Cardiac septum (tissue), 1 donor: ENCODE data around the gene BACH2. TPM values are rescaled to one million over a fixed set of nuclear protein-coding genes. Genes with fewer than 3 reads are reported as not detected.
"Not testable (repeated sequence)": the region's sequence is repeated elsewhere in the genome, so short reads cannot be mapped to it uniquely, and the experiment has no call there.

Experiments used
- DNase-seq: peaks from one replicate; pipeline ENCODE4 v3.0.0-alpha.2; 2020; ENCODE audit warnings: low spot score
- intact Hi-C: fragments of 100-400 bp; cut with DNase I; formaldehyde crosslinking; loops from one replicate; pipeline ENCODE4 v1.14.0; 2022
- total RNA-seq: library from RNA; stranded (reverse); fragmentation: NEBNext Ultra II Directional; extraction: Animal tissue kit (Norgen Biotek cat#: 25700); gene quantifications from one replicate; pipeline ENCODE4 v1.2.1, GENCODE V29; 2021
- donor health status: DM: no; HTN: no; CAD: no.

The BACH2 gene
- total RNA-seq, 1 donor from 2014 or later: 8.4 TPM

GRCh38 chr6:90175627-90176538, 120.8 kb downstream of the BACH2 start:
- intact Hi-C loops: loop anchor here (5.0 kb wide), 1 partner anchor 121 kb away; the partner anchor contains the start of gene BACH2
- no peak for DNase-seq

GRCh38 chr6:90173262-90173925, 123.2 kb downstream of the BACH2 start:
- no peak for DNase-seq
- intact Hi-C loops: no loop called here

DNA sequence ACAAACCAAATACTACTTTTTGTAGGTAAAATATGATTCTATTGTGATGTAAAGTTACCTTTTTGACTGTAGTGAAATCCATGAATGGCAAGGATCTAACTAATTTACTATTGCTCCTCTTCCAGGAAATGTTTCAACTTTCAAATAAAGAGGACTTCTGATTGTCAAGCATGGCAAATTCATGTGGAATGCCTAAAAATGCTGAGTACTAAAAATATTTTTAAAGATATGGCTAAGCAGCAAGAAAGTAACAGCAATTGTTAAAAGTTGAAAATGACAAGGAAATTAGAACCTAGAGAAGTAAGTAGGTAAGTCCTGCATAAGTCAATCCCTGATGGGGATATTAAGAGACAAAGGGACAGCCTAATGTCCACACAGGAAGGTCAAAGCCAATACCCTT, 126.0 kb downstream of the BACH2 start:
- DNase-seq: no peak
- intact Hi-C loops: no loop called here

- DNase-seq: no peak
- intact Hi-C loops: no loop called here
Measured at GRCh38 chr6:90169374-90169773, 127.3 kb downstream of the BACH2 start.

DNA sequence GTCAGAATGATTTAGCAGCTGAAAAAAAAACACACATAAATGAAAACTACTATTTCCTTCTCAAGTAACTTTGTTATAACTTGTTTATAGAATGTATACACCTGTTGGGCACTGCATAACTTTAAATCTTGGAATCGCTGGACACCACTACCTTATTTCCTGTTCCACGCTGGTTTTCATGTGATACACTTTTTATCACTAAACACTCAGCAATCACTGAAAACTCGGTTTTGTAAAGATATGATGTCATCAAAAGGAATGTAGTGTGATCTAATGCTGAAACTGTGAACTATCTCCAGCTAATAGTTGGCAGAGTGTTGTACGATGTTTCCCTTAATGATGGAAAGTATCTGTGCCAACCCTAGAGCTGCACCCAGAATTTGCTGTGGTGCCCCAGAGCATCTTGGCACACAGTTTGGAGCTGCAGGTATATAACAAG, 127.9 kb downstream of the BACH2 start:
- DNase-seq: no peak
- intact Hi-C loops: no loop called here

DNA sequence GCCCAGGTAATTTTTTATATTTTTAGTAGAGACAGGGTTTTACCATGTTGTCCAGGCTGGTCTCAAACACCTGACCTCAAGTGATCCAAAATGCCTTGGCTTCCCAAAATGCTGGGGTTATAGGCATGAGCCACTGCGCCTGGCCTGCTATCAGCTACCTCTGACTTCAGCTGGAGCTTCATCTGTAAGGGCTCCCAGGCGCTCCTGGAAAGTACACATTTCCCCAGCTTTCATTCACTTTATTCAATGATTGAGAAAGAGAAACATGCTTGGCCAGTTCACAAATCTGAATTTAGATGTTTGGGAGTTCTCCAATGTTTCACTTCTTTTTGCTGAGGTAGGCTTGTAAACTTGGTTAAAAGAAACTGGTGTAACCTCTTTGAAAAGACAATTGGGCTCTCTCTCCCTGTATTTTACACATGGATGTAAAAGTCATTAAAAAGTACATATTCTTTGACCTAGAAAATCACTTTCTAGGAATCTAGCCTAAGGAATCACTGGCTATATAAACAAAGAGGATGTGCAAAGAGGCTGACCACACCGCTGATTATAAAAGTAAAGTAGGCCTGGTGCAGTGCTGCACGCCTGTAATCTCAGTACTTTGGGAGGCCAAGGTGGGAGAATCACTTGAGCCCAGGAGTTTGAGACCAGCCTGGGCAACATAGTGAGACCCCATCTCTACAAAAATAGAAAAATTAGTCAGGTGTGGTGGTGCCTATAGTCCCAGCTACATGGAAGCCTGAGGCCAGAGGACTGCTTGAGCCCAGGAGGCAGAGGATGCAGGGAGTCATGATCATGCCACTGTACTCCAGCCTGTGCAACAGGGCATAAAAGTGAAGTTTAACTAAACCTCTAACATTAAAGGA, 128.9 kb downstream of the BACH2 start:
- intact Hi-C loops: no loop called here
- no peak for DNase-seq

- not testable (repeated sequence) for DNase-seq
Measured at GRCh38 chr6:90166155-90166924, 130.3 kb downstream of the BACH2 start.

GRCh38 chr6:90162648-90163387, 133.8 kb downstream of the BACH2 start:
- intact Hi-C loops: no loop called here
- DNase-seq: no peak

More at GRCh38 chr6:90166155-90166924, 130.3 kb downstream of the BACH2 start:
- intact Hi-C loops: not testable (repeated sequence)

DNA sequence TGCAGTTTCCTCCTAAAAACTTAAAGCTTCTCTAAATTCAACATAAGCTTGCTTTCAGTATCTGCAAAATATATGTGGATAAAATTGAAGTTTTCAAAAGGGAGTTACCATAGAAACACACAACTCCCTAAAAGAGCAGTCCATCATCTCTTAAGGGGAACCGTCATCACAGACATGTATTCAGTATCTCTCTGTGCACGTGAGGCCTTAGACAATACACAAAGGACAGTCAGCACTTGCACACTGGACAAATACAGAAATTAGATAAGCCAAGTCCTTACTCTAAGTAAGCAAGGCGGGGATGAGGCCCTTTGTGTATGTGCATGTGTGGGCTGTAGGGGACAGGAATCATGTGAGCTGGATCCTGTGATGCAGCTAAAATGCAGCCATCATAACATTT, 136.6 kb downstream of the BACH2 start:
- intact Hi-C loops: no loop called here
- DNase-seq: no peak

- intact Hi-C loops: no loop called here
- DNase-seq: no peak
Measured at GRCh38 chr6:90159452-90159851, 137.2 kb downstream of the BACH2 start.

DNA sequence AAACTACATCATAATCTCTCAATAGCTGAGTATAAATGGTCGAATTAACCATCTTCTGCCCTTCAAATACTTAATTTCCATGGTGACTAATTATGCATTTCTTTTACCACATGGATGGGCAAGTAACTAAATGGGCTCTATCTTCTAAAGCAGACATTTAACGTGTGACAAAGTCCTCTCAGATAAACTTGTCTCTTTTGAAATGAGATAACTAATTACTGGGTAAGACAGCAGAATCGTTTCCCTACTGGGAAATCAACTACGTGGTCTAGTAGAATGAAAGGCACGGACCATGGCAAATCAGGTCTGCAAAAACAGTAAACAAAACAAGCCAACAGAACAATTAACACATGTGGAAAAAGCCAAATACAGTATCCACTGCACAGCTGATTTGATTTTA, 137.7 kb downstream of the BACH2 start:
- no peak for DNase-seq
- intact Hi-C loops: no loop called here

DNA sequence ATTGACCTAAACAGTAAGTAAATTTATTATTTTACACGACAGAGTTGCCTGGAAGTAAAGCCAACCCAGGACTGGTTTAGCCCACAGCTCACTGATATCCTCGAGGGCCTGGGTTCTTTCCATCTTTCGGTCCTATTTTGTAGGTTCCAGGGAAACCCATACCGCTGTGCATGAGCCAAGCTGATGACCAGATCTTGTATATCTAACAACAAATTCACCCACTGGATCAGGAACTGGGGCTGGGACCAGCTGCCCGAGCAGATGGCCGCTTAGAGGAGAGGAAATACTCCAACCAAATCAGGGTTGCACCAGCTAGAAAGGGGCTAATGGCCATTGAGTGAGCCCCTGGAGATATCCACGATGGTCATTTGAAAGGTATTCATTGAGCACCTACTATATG, 139.2 kb downstream of the BACH2 start:
- DNase-seq: no peak
- intact Hi-C loops: no loop called here

DNA sequence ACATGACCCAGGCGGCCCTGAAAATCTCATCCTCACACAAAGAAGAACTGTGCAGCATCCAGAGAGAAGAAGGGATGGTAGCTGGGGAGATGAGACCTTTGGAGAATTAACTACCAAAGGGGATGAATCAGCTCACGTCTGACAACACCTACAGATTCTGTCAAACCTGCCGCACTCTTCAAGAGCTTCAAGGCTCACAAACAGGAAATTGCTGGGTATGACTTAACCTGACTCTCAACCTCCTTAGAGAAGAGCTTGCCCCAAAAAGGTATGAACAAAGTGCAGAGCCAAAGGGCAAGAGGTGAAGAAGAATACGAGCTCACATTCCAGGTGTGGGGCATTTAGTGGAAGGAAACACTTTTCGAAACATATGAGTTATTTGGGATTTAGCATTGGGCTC, 139.8 kb downstream of the BACH2 start:
- intact Hi-C loops: no loop called here
- no peak for DNase-seq

- DNase-seq: no peak
- intact Hi-C loops: no loop called here
Measured at GRCh38 chr6:90154755-90155470, 141.7 kb downstream of the BACH2 start.

GRCh38 chr6:90151576-90152422, 144.8 kb downstream of the BACH2 start:
- intact Hi-C loops: no loop called here
- no peak for DNase-seq

- intact Hi-C loops: no loop called here
- no peak for DNase-seq
Measured at GRCh38 chr6:90149280-90149679, 147.4 kb downstream of the BACH2 start.

GRCh38 chr6:90148867-90149266, 147.8 kb downstream of the BACH2 start:
- intact Hi-C loops: no loop called here
- DNase-seq: no peak
